Measurements from ENCODE around the gene ADAP1. TPM values are rescaled to one million over a fixed set of nuclear protein-coding genes. Genes with fewer than 3 reads are reported as not detected.

ADAP1 gene
- total and polyA plus RNA-seq, 2 of the 13 experiments (the other 11 are each of a cell fraction or from before 2014, with no cell fraction given), result 10.5 to 24.6 TPM

- TF ChIP-seq ZNF235 (CRISPR knock-in tag; IDR thresholded peaks at IDR 0.05; ENCODE audit: borderline replicate concordance) (peak; percentile 92; the same call in 1 of the 2 replicates), CERS6 (CRISPR knock-in tag; IDR thresholded peaks at IDR 0.05) (no peak; the same call in 1 of the 2 replicates), MTF1 (CRISPR knock-in tag; IDR thresholded peaks at IDR 0.05) (no peak), FIP1L1 (IDR thresholded peaks at IDR 0.05; ENCODE audit: borderline replicate concordance, insufficient read depth, low read depth, low read length) (0 out of 2 replicates have a peak, but pooled peaks have one; percentile 1), ZNF451 (CRISPR knock-in tag; IDR thresholded peaks at IDR 0.05) (peak; percentile 78; the same call in 1 of the 2 replicates), ZNF251 (CRISPR knock-in tag; IDR thresholded peaks at IDR 0.05) (no peak), MLXIP (CRISPR knock-in tag; IDR thresholded peaks at IDR 0.05; ENCODE audit: borderline replicate concordance) (no peak), KLF6 (CRISPR knock-in tag; IDR thresholded peaks at IDR 0.05) (peak; percentile 79; the same call in 1 of the 2 replicates), KLF12 (CRISPR knock-in tag; IDR thresholded peaks at IDR 0.05; ENCODE audit: borderline replicate concordance) (0 out of 2 replicates have a peak, but pooled peaks have one; percentile 44), ZNF607 (CRISPR knock-in tag; IDR thresholded peaks at IDR 0.05; ENCODE audit: borderline replicate concordance) (peak; percentile 92), ZNF225 (CRISPR knock-in tag; IDR thresholded peaks at IDR 0.05) (0 out of 2 replicates have a peak, but pooled peaks have one; percentile 48), ZNF382 (CRISPR knock-in tag; IDR thresholded peaks at IDR 0.05; ENCODE audit: borderline replicate concordance) (no peak), ZNF609 (CRISPR knock-in tag; IDR thresholded peaks at IDR 0.05; ENCODE audit: borderline replicate concordance) (peak; percentile 82), ZBED4 (CRISPR knock-in tag; IDR thresholded peaks at IDR 0.05; ENCODE audit: borderline replicate concordance) (peak; percentile 94)
These were observed 38.5 kb upstream of the ADAP1 start (continued) for GRCh38 chr7:992709-993607.
